Right atrium auricular region (tissue), 2 donors: ENCODE results near the gene RANBP3. TPM values are rescaled to one million over a fixed set of nuclear protein-coding genes. Genes with fewer than 3 reads are reported as not detected.

Experiments
- DNase-seq: peaks from one replicate; pipeline ENCODE4 v3.0.0-alpha.2; 2019; ENCODE audit warnings: low spot score
- H3K27ac ChIP-seq, 2 donors: fragments of 200-600 bp; sonication (generic); 1 replicate in 1 of 2; 2 replicates in 1 of 2; pipeline ENCODE4 v1.5.1; 2016 to 2019
- H3K27me3 ChIP-seq, 2 donors: fragments of 200-600 bp; sonication (generic); one replicate each; pipeline versions ENCODE4 v1.5.1 to v1.6.0; 2017 to 2019
- H3K36me3 ChIP-seq: fragments of 200-600 bp; sonication (generic); one replicate; pipeline ENCODE4 v1.5.1; 2016
- H3K4me1 ChIP-seq, 2 donors: fragments of 200-600 bp; sonication (generic); one replicate each; pipeline versions ENCODE4 v1.5.1 to v1.6.0; 2017 to 2019
- H3K4me3 ChIP-seq, 2 donors: fragments of 200-600 bp; sonication (generic); 1 replicate in 1 of 2; 2 replicates in 1 of 2; pipeline ENCODE4 v1.5.1; 2017 to 2019; ENCODE audit warnings: mild to moderate bottlenecking in 1 of 2, moderate library complexity in 1 of 2
- H3K9me3 ChIP-seq, 2 donors: fragments of 200-600 bp; sonication (generic); one replicate each; pipeline ENCODE4 v1.5.1; 2019
- CTCF ChIP-seq, 2 donors: fragments of 200-600 bp; sonication (generic); IDR thresholded peaks; one replicate each; pipeline ENCODE4 v1.5.1; 2019; ENCODE audit warnings: antibody characterized with exemption in 2 of 2
- total RNA-seq, 2 donors: library from RNA; depleted of rRNA; stranded (reverse); fragments of >200 nt; gene quantifications; one replicate each; pipeline ENCODE4 v1.1.0, GENCODE V29; 2016

RANBP3 gene
- total RNA-seq, 2 donors from 2014 or later = 53.6 to 54.7 TPM

- no peaks in the 10 kb centered on the region for H3K36me3 ChIP-seq
- H3K27me3 ChIP-seq = no peaks in the 10 kb centered on the region
- no peak for DNase-seq
- TF ChIP-seq CTCF (IDR thresholded peaks at IDR 0.05) = no peak
- no peaks in the 10 kb centered on the region for H3K4me1 ChIP-seq
- H3K4me3 ChIP-seq = no peak overlapping the region
- H3K27ac ChIP-seq = no peak overlapping the region
- no peaks in the 10 kb centered on the region for H3K9me3 ChIP-seq
Observed at GRCh38 chr19:5870986-5871394, 107.0 kb downstream of the RANBP3 start.

DNA sequence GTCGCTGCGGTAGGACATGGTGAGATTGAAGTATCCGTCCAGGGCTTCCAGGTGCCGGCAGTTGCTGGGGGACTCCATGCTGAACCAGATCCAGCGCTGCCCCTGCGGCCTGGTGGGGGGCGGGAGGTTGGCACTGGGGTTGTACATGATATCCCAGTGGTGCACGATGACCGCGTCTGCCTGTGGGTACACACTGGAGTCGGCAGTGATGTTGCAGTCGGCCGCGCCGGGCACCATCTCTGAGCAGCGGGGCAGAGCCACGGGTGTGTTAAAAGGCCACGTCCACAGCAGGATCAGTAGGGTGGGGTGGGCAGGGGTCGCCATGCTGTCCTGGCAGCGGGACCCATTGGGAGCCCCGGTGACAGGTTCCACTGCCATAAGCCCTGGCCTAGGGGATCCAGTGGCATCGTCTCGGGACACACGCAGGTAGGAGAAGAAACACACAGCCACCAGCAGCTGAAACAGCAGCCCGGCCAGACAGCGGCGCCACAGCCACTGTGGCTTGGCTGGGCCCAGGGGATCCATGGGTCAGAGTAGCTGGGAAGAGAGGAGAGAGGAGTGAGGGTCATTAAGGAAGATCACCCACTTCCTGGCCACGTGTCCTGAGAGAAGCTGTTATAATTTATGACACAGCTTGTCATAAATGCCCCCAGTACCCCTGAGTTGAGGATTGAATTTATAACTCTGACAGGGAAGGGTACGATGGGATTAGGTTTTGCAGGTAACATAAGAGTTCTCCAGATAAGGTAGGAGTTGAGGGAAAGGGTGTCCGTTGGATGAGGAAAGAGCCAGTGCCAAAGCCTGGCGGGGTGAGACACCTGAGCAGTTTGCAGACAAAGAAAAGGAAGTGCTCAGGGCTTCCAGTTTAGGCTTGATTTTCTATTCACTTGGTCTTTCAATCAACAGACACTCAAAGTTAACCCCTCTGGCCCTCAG is 110.5 kb downstream of the RANBP3 start:
- no peak for TF ChIP-seq CTCF (IDR thresholded peaks at IDR 0.05)
- H3K4me1 ChIP-seq = no peaks in the 10 kb centered on the region
- no peak overlapping the region for H3K27ac ChIP-seq
- no peaks in the 10 kb centered on the region for H3K9me3 ChIP-seq
- no peaks in the 10 kb centered on the region for H3K27me3 ChIP-seq
- H3K36me3 ChIP-seq = no peaks in the 10 kb centered on the region
- H3K4me3 ChIP-seq = no peak overlapping the region
- no peak for DNase-seq

Other genes with a start within 250 kb of the RANBP3 start
- under 1 TPM; 0.67 to 0.83 TPM for gene PRR22, start 193.4 kb downstream of the RANBP3 start, total RNA-seq
- gene DUS3L, start 187.0 kb downstream of the RANBP3 start, total RNA-seq = 10 to 100 TPM; 12.1 to 24.8 TPM
- 10 to 100 TPM; 20.9 to 33.7 TPM for gene NRTN, start 173.1 kb downstream of the RANBP3 start, total RNA-seq
- gene FUT6, start 138.4 kb downstream of the RANBP3 start, total RNA-seq = not detected
- gene FUT3, start 126.7 kb downstream of the RANBP3 start, total RNA-seq = not detected
- not detected for gene FUT5, start 107.6 kb downstream of the RANBP3 start, total RNA-seq
- 100 to 1,000 TPM; 368 to 648 TPM for gene NDUFA11, start 74.3 kb downstream of the RANBP3 start, total RNA-seq
- 1 to 10 TPM; 2.6 to 4.1 TPM for gene VMAC, start 73.3 kb downstream of the RANBP3 start, total RNA-seq
- gene CAPS, start 63.9 kb downstream of the RANBP3 start, total RNA-seq = 1 to 10 TPM; 4.5 to 7.3 TPM
- gene RFX2, start 132.4 kb upstream of the RANBP3 start, total RNA-seq = 10 to 100 TPM; 12.7 to 16.1 TPM
- not detected for gene ACSBG2, start 157.5 kb upstream of the RANBP3 start, total RNA-seq